Epithelial cell of proximal tubule (primary cell): ENCODE data around the gene CACNA2D1. TPM values are rescaled to one million over a fixed set of nuclear protein-coding genes. Genes with fewer than 3 reads are reported as not detected.

Source experiments
- DNase-seq: peaks from one replicate; pipeline ENCODE4 v3.0.0-alpha.2; 2011; ENCODE audit warnings: low read depth
- H3K4me3 ChIP-seq: 2 replicates; pipeline ENCODE4 v1.5.1; 2011; ENCODE audit warnings: low read depth, mild to moderate bottlenecking, low read length
- CTCF ChIP-seq: conservative IDR thresholded peaks from 2 replicates; pipeline ENCODE4 v1.5.1; 2012; ENCODE audit warnings: low read depth, mild to moderate bottlenecking, low read length
- total RNA-seq: library from RNA; depleted of rRNA; stranded (reverse); fragments of >200 nt; gene quantifications from 2 replicates; pipeline ENCODE4 v1.2.3, GENCODE V29; 2015

CACNA2D1 gene
- total RNA-seq, 1 donor from 2014 or later = 6.1 TPM

DNA sequence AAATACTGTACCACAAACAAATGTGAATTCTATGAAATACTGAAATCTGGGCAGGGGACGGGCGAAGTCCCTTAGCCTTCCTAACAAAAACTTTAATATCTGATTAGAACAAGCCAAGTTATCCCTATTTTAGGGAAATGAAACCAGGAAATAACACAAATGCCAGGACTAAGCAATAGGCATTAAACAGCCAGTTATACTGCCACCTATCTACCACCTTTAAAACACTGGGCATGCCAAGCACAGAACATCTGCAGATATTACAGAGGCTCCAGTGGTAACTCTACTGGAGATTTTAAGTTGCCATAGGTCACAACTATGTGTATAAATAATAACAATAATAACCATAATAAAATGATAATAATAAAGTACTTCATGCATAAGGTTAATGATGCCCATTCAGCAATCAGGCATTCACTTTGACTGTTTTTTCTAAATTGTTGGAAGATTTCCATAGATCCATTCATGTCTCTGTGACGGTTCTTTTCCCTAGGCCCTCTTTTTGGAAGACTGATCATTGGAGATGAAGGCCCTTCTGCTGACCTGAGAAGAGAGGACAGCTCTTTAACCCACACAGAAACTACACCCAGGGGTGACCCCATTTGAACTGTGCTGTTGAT lies 195.7 kb downstream of the CACNA2D1 start:
- no peak for DNase-seq
- H3K4me3 ChIP-seq = no peak overlapping the region
- TF ChIP-seq CTCF = peak; percentile 85

DNA sequence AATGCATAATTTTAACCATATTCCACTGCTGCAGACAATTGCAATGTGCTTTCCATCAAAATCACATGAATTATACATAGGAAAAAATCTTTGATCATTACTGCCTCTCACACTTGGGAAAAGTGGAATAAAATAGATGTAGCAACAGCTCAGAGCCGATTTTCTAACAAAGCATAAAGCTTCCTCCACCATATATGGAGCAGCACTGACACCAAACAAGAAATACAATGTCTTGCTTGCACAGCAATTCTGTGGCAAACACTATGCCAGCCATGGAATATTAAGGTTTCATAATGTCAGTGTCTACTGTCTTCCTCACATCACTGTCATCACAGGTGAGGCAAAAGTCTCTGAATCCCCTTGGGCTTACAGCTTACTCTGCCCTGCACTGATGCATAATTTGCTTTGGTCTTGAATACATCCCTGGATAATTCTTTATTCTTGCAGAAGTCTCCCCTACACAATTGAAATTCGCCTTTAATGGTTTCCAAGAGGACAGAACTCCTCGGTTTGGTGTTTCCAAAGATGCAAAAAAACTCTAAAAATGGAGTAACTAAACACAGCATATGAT lies 198.5 kb downstream of the CACNA2D1 start:
- no peak for DNase-seq
- TF ChIP-seq CTCF = no peak
- no peak overlapping the region for H3K4me3 ChIP-seq

DNA sequence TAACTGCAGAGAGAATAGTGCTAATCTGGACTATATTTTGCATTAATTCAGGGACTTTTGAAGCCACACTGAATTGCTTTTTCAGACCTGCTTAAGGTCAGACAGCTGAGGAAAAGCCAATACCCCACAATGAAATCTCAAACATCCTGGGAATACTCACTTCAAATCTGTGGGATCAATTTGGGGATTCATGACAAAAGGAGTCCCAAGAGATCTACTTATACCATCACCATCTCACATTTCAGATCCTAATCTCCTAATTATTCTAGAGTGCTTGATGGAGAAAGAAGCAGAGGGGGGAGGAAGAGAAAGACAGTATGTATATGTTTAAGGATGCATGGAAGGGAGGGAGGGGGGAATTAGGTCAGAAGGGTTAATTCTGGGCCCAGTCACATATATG lies 202.2 kb downstream of the CACNA2D1 start:
- H3K4me3 ChIP-seq = no peak overlapping the region
- no peak for TF ChIP-seq CTCF
- DNase-seq = no peak

- no peak overlapping the region for H3K4me3 ChIP-seq
- DNase-seq = peak; percentile 26
- TF ChIP-seq CTCF = no peak
These were observed 207.9 kb downstream of the CACNA2D1 start for GRCh38 chr7:82235713-82236112.

- TF ChIP-seq CTCF = peak; percentile 67
- DNase-seq = no peak
- H3K4me3 ChIP-seq = no peak overlapping the region
These were observed 209.0 kb downstream of the CACNA2D1 start for GRCh38 chr7:82234457-82235049.

- TF ChIP-seq CTCF = no peak
- no peak for DNase-seq
- no peak overlapping the region for H3K4me3 ChIP-seq
These were observed 212.6 kb downstream of the CACNA2D1 start for GRCh38 chr7:82230811-82231581.
